H9 (cell line): ENCODE measurements around the gene BLACAT1. TPM values are rescaled to one million over a fixed set of nuclear protein-coding genes. Genes with fewer than 3 reads are reported as not detected.

Experiments
- DNase-seq: peaks from one replicate; pipeline ENCODE4 v3.0.0-alpha.2; 2017
- H2AFZ ChIP-seq: one replicate; pipeline ENCODE4 v1.6.1; 2013; ENCODE audit warnings: mild to moderate bottlenecking, low read length, control low read depth, moderate library complexity
- H2AK5ac ChIP-seq: 2 replicates; pipeline ENCODE4 v1.6.1; 2013; ENCODE audit warnings: low read length, control low read depth, mixed read lengths; ENCODE audit not compliant: insufficient read length
- H2BK120ac ChIP-seq: one replicate; pipeline ENCODE4 v1.6.1; 2013; ENCODE audit warnings: low read depth, mild to moderate bottlenecking, low read length, control low read depth, inconsistent platforms; ENCODE audit not compliant: poor library complexity, severe bottlenecking
- H2BK12ac ChIP-seq: 2 replicates; pipeline ENCODE4 v1.6.1; 2013; ENCODE audit warnings: low read length, control low read depth, mixed read lengths, low read depth; ENCODE audit not compliant: insufficient read length
- H2BK15ac ChIP-seq: 2 replicates; pipeline ENCODE4 v1.6.1; 2013; ENCODE audit warnings: low read depth, low read length, control low read depth
- H2BK20ac ChIP-seq: one replicate; pipeline ENCODE4 v1.6.1; 2013; ENCODE audit warnings: low read depth, mild to moderate bottlenecking, low read length, control low read depth, inconsistent platforms; ENCODE audit not compliant: poor library complexity, severe bottlenecking
- H2BK5ac ChIP-seq: 2 replicates; pipeline ENCODE4 v1.6.1; 2013; ENCODE audit warnings: low read length, control low read depth, mixed read lengths; ENCODE audit not compliant: insufficient read length
- H3K14ac ChIP-seq: 2 replicates; pipeline ENCODE4 v1.6.1; 2013; ENCODE audit warnings: low read length, control low read depth; ENCODE audit not compliant: insufficient read depth
- H3K18ac ChIP-seq: 2 replicates; pipeline ENCODE4 v1.6.1; 2013; ENCODE audit warnings: low read depth, mild to moderate bottlenecking, mixed read lengths, low read length, control low read depth; ENCODE audit not compliant: insufficient read length
- H3K23ac ChIP-seq: 2 replicates; pipeline ENCODE4 v1.6.1; 2013; ENCODE audit warnings: low read length, control low read depth, mixed read lengths, low read depth; ENCODE audit not compliant: insufficient read length
- H3K23me2 ChIP-seq: 2 replicates; pipeline ENCODE4 v1.6.1; 2013; ENCODE audit warnings: low read depth, mild to moderate bottlenecking, mixed read lengths, low read length, control low read depth; ENCODE audit not compliant: insufficient read length, poor library complexity, severe bottlenecking
- H3K27ac ChIP-seq: 2 replicates; pipeline ENCODE4 v1.5.1; 2013; ENCODE audit warnings: low read length, control low read depth, mixed read lengths, low read depth; ENCODE audit not compliant: insufficient read length
- H3K27me3 ChIP-seq: 2 replicates; pipeline ENCODE4 v1.6.1; 2013; ENCODE audit warnings: low read length, control low read depth, inconsistent platforms; ENCODE audit not compliant: insufficient read depth
- H3K4ac ChIP-seq: 2 replicates; pipeline ENCODE4 v1.6.1; 2013; ENCODE audit warnings: low read depth, mild to moderate bottlenecking, control low read depth, inconsistent platforms, low read length, moderate library complexity
- H3K4me1 ChIP-seq: 2 replicates; pipeline ENCODE4 v1.6.1; 2013; ENCODE audit warnings: low read length, control low read depth, inconsistent platforms; ENCODE audit not compliant: insufficient read depth
- H3K4me2 ChIP-seq: 2 replicates; pipeline ENCODE4 v1.6.1; 2013; ENCODE audit warnings: low read length, control low read depth, mixed read lengths; ENCODE audit not compliant: insufficient read length, insufficient read depth
- H3K56ac ChIP-seq: 2 replicates; pipeline ENCODE4 v1.6.1; 2013; ENCODE audit warnings: low read depth, mild to moderate bottlenecking, mixed read lengths, low read length, control low read depth; ENCODE audit not compliant: insufficient read length
- H3K79me1 ChIP-seq: 2 replicates; pipeline ENCODE4 v1.6.1; 2013; ENCODE audit warnings: low read depth, mild to moderate bottlenecking, moderate library complexity, low read length, control low read depth, inconsistent platforms; ENCODE audit not compliant: insufficient read depth, poor library complexity, severe bottlenecking
- H3K79me2 ChIP-seq: 2 replicates; pipeline ENCODE4 v1.6.1; 2013; ENCODE audit warnings: low read length, control low read depth, inconsistent platforms; ENCODE audit not compliant: insufficient read depth
- H3K9ac ChIP-seq: 2 replicates; pipeline ENCODE4 v1.6.1; 2013; ENCODE audit warnings: low read length, control low read depth, mixed read lengths; ENCODE audit not compliant: insufficient read length; ENCODE audit errors: extremely low read depth
- H3K9me3 ChIP-seq: one replicate; pipeline ENCODE4 v1.6.1; 2013; ENCODE audit warnings: low read depth, low read length, inconsistent platforms; ENCODE audit not compliant: control insufficient read depth
- H3T11ph ChIP-seq: one replicate; pipeline ENCODE4 v1.6.1; 2013; ENCODE audit warnings: mild to moderate bottlenecking, low read length, control low read depth, inconsistent platforms
- H4K20me1 ChIP-seq: one replicate; pipeline ENCODE4 v1.6.1; 2013; ENCODE audit not compliant: control insufficient read depth, insufficient read length, insufficient read depth
- H4K5ac ChIP-seq: 2 replicates; pipeline ENCODE4 v1.6.1; 2013; ENCODE audit warnings: low read depth, mild to moderate bottlenecking, mixed read lengths, low read length, control low read depth; ENCODE audit not compliant: insufficient read length
- H4K8ac ChIP-seq: replicated peaks from 2 replicates; pipeline ENCODE4 v1.6.1; 2013; ENCODE audit warnings: low read length, control low read depth, mixed read lengths, low read depth; ENCODE audit not compliant: insufficient read length
- H4K91ac ChIP-seq: 2 replicates; pipeline ENCODE4 v1.6.1; 2013; ENCODE audit warnings: low read depth, mild to moderate bottlenecking, moderate library complexity, mixed read lengths, low read length, control low read depth; ENCODE audit not compliant: insufficient read length
- H3K27ac Mint-ChIP-seq, 3 experiments: 2 replicates in 2 of 3; 3 replicates in 1 of 3; pipeline ENCODE4 v1.8.0; 2020 to 2021; ENCODE audit warnings: mixed read lengths in 3 of 3, mild to moderate bottlenecking in 1 of 3, moderate library complexity in 1 of 3
- H3K27me3 Mint-ChIP-seq: 2 replicates; pipeline ENCODE4 v1.8.0; 2021; ENCODE audit warnings: low read depth, mild to moderate bottlenecking, moderate library complexity, mixed read lengths
- H3K36me3 Mint-ChIP-seq, 3 experiments: 2 replicates in 2 of 3; 3 replicates in 1 of 3; pipeline ENCODE4 v1.8.0; 2020 to 2021; ENCODE audit warnings: low read depth in 3 of 3, mixed read lengths in 3 of 3; ENCODE audit not compliant: insufficient read depth in 1 of 3
- H3K4me1 Mint-ChIP-seq, 2 experiments: 2 replicates each; pipeline ENCODE4 v1.8.0; 2020; ENCODE audit warnings: mixed read lengths in 2 of 2
- H3K4me3 Mint-ChIP-seq, 2 experiments: 2 replicates in 1 of 2; 3 replicates in 1 of 2; pipeline ENCODE4 v1.8.0; 2020 to 2021; ENCODE audit warnings: mild to moderate bottlenecking in 2 of 2, mixed read lengths in 2 of 2, moderate library complexity in 1 of 2
- H3K9me3 Mint-ChIP-seq, 2 experiments: 2 replicates in 1 of 2; 3 replicates in 1 of 2; pipeline ENCODE4 v1.8.0; 2020; ENCODE audit warnings: mild to moderate bottlenecking in 2 of 2, mixed read lengths in 2 of 2, moderate library complexity in 1 of 2
- CTCF ChIP-seq: fragments of 200-600 bp; sonication (generic); conservative IDR thresholded peaks from 3 replicates; pipeline ENCODE4 v1.8.0; 2021; ENCODE audit warnings: antibody characterized with exemption, mild to moderate bottlenecking
- WGBS: extraction: QIAGEN DNeasy Blood & Tissue Kit; methylation state at CpG from one replicate; pipeline ENCODE4 v1.1.7; 2013; ENCODE audit warnings: missing lambda C conversion rate, low lambda C conversion rate, mixed read lengths; ENCODE audit not compliant: insufficient read length; ENCODE audit errors: extremely low coverage; 5-methylcytosine and 5-hydroxymethylcytosine counted together
- total RNA-seq: library from RNA; stranded (reverse); gene quantifications from 2 replicates; pipeline ENCODE4 v1.2.1, GENCODE V29; 2021

BLACAT1 gene
- total RNA-seq, 1 experiment from 2014 or later = 4.0 TPM

GRCh38 chr1:205451759-205452164 is 4.1 kb downstream of the BLACAT1 start:
- no peak overlapping the region for H4K91ac ChIP-seq
- H3K14ac ChIP-seq = no peak overlapping the region
- peaks cover 34% of the 10 kb centered on the region for H3K23me2 ChIP-seq
- no peak for TF ChIP-seq CTCF
- Mint-ChIP-seq H3K4me3 (peak overlapping the region; percentile 65 to 71), H3K4me1 (peaks cover 74 to 77% of the 10 kb centered on the region in 2 experiments), H3K9me3 (no peaks in the 10 kb centered on the region), H3K27ac (peak overlapping the region in 2 of 3 experiments; percentile 51 to 90; a peak in 4 of 7 replicates), H3K27me3 (peaks cover 16% of the 10 kb centered on the region), H3K36me3 (peaks cover 10 to 29% (median 15%) of the 10 kb centered on the region in 3 experiments; a peak in 6 of 7 replicates)
- no peak overlapping the region for H2BK20ac ChIP-seq
- peaks cover 27% of the 10 kb centered on the region for H3K4me1 ChIP-seq
- no peaks in the 10 kb centered on the region for H4K20me1 ChIP-seq
- no CpG with 5 or more reads among the region's 2 CpGs for WGBS
- H2BK15ac ChIP-seq = no peak overlapping the region
- H2BK12ac ChIP-seq = no peak overlapping the region
- no peak overlapping the region for H3K9ac ChIP-seq
- H3T11ph ChIP-seq = no peak overlapping the region
- no peak overlapping the region for H4K8ac ChIP-seq
- peak; percentile 94 for DNase-seq
- H3K9me3 ChIP-seq = no peaks in the 10 kb centered on the region
- H3K23ac ChIP-seq = no peak overlapping the region
- no peak overlapping the region for H2BK5ac ChIP-seq
- no peak overlapping the region for H2AK5ac ChIP-seq
- no peak overlapping the region for H4K5ac ChIP-seq
- H3K79me2 ChIP-seq = no peaks in the 10 kb centered on the region
- H3K18ac ChIP-seq = no peak overlapping the region
- H2AFZ ChIP-seq = no peak overlapping the region
- H3K79me1 ChIP-seq = peaks cover 3% of the 10 kb centered on the region
- H3K27ac ChIP-seq = no peak overlapping the region
- H3K27me3 ChIP-seq = no peaks in the 10 kb centered on the region; the same call in 1 of the 2 replicates
- H3K4me2 ChIP-seq = no peak overlapping the region
- no peak overlapping the region for H3K4ac ChIP-seq
- no peak overlapping the region for H2BK120ac ChIP-seq
- H3K56ac ChIP-seq = no peak overlapping the region
